NCI-H748 treated with DMSO at 0.1 percent for 48 hours (cell line): Measurements from ENCODE around the gene TVP23C.
"Not testable (repeated sequence)": the region's sequence is repeated elsewhere in the genome, so short reads cannot be mapped to it uniquely, and the experiment has no call there.

Source experiments
- DNase-seq: peaks from one replicate; lab custom pipeline; 2025; lab: John Stamatoyannopoulos, UW

TVP23C gene

DNA sequence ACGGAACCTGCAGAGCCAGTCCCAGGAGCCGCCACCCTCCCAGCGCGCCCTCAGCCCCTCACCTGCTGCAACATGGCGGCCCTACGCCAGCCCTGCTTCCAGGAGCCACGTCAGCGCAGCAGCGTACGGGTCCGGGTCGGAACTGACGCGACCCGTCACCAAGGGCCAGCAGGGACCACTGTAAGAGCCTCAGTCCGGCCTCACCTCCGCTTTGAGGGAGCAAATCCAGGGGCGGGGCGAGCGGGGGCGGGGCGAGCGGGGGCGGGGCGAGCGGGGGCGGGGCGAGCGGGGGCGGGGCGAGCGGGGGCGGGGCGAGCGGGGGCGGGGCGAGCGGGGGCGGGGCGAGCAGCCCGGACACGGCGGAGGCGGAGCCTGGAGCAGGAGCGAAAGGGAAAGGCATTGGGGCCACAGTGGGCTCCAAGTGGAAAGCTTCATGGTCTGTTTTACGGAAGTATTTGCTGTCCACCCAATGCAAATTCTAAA lies at the start of gene TVP23C:
Gene TVP23C (minus strand): TSS at position 109 of the 483 bp plus-strand sequence. CDS start 35 bp downstream, at position 74.
- DNase-seq, result peak; percentile 56

DNA sequence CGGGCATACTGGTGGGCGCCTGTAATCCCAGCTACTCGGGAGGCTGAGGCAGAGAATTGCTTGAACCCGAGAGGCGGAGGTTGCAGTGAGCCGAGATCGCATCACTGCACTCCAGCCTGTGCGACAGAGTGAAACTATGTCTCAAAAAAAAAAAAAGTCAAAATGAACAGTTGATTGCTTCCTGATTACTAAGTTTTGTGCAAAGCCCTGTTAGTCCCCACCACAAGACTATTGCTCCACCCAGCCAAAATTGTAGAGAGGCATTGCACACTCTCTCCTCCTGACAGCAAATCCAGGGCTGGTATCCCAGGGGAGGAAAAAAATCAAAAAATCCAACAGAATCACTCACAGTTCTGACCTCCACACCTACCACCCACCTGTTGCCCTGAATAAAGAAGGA lies 29.7 kb upstream of the TVP23C start:
- not testable (repeated sequence) for DNase-seq

DNA sequence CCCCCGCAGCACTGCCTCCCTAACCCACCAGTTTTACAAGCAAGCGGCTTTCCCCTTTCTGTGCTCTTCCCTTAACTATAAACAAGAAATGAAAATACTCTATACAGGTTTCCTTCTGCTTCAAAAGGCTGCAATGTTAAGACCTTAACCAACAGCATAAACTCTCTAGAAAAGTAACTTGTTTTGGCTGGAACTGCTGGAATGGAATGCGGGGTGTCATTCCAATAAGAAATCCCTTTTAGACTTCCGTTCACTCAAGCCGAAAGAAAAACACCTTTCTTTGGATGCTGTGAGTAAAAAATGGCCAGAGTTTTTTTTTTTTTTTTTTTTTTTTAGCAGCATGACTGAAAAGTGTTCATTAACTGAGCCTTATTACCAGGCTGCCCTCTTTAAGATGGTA lies 28.7 kb upstream of the TVP23C start:
- not testable (repeated sequence) for DNase-seq

DNA sequence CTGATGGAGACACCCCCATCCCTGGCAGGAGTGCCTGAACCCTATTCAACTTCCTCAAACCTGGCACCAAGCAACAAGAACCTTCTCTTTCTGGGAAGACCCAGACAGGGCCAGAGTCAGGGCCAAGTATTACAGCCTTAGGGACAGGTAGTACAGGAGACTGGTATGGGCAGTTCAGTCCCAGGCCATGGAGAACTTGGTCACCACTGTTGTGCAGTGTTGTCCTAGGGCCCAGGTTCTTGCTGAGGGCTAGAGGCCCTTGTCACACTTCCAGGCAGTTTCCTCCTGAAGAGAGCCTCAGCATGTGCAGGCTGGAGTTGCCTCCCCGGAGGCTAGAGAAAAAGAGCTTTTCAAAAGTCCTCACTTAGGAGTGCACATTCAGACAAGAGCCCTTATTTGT lies 27.6 kb upstream of the TVP23C start:
- not testable (repeated sequence) for DNase-seq

DNA sequence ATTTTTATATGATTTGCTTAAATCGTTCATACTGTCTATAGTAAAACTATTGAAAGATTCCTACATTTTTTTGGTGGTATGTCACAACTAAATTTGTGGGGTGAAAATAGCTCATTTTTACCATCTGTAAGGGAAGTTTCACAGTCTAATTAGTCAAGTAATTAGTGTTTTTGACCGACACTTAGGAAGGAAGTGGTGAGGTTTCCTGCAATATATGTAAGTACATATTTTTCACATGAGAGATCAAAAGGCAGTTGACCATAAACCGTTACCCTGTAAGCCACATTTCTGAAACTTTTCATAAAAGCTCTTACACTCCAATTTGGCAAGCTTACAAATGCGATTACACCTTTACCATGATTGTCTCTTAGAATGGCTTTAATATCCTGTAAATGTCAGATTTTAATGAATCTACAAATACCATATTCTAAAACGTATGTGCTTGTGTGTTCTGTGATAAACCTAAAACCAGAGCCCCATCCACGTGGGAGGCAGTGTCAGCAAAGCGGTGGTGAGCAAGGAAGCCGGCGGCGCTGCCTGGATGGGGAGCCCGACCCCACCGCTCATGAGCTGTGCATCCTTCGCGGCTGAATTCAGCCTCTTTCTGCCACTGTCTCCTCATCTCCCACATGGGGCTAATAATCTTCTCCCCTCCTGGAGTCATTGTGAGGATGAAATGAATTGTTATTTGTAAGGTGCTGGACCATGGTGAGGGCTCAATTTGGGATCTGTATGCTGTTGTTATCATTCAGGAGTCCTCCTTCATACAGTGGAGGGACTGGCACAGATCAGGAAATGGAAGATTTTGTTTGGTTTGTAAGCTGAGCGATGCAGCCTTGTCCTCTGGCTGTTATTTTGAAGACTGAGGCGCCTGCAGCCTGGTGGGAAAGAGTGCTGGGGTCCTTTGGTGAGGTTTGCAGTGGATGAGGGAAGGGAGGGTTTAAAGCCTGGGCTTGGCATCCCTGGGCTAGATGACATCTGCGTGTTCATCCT lies 26.6 kb upstream of the TVP23C start:
- DNase-seq, result not testable (repeated sequence)

DNA sequence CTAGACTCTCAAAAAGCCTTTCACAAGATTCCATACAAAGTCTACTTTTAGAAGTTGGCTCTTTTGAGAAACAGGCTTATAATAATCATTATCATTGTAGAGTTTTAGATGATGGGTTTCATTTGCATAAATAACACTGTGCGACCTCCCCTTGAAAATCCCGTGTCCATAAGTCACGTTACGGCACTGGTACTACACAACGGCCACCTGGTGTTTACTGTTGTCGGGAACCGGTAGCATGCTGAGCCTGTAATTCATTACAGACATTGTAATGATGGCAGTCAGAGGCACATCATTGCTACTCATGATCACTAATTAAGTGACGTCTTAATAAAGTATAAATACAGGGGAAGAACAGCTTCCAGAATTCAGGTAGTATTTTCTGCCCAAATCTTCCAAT lies 24.7 kb upstream of the TVP23C start:
- peak; percentile 8 for DNase-seq

DNA sequence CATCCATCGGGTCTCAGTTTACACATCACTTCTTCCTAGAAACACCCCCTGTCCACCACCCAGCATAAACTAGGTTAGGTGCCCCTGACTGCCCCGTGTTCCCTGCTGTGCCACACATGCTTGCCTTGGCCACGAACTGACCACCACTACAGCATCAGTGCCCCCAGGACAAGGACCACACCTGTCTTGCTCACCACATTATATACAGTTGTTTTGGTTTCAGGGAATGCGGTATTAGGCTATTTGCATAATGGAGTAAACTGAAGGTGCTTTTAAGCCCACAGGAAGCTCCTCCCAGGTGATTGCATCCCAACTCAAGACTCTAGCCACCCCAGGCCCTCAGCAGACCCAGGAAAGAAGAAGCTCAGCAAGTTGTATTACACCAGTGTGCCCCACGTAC lies 20.0 kb upstream of the TVP23C start:
- not testable (repeated sequence) for DNase-seq

DNA sequence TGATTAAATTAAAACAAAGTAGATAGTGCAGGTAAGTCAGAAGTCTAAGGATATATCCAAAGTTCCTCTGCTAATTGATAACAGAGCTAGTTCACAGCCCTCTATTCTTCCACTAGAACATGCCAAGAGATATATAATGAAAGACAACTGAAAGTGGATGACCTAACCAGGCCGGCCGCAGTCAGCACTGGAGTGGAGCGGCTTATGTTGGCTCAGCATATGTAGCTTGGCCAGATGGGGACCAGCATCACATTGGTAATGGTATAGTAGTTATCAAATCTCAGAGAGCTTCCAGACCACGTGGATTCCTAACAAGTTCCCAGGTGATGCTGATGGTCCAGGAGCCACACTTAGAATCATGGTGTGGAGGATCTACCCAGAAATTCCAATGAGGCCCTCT lies 18.2 kb upstream of the TVP23C start:
- not testable (repeated sequence) for DNase-seq

DNA sequence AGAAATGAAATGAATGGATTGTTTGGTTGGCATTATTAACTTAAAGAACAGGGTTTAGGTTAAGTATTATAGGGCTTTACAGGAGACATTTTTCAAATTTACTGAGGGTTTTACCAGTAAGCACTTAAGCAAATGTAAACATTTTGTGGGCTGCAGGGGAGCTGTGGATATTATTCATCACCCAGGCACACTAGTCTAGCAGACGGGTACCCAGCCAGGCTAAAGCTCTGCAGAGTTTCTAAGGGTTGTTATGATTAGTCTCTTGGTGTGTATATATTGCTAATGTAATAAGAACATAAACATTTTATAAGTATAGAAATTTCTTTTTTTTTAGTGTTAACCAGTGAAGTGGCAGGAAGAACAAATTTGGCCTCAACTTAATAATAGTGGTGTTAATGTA lies 13.6 kb upstream of the TVP23C start:
- DNase-seq, result not testable (repeated sequence)

DNA sequence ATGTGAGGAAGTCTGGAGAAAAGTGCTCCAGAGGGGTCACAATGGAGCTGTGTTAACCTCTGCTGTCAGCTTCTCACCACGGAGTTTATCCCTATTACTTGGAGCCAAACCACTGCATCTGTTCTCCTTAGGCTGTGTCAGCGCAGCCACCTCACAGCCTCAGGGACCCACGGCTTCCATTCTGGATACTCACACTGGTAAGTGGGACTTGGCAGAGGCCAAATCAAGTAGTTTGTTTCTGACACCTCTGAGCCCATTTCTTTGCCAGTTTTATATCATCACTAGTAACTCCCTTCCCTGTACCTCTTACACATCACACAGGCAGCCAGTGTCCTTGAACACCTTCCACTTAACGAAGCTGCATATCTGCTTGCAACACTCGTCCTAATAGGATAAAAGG lies 11.4 kb upstream of the TVP23C start:
- not testable (repeated sequence) for DNase-seq

DNA sequence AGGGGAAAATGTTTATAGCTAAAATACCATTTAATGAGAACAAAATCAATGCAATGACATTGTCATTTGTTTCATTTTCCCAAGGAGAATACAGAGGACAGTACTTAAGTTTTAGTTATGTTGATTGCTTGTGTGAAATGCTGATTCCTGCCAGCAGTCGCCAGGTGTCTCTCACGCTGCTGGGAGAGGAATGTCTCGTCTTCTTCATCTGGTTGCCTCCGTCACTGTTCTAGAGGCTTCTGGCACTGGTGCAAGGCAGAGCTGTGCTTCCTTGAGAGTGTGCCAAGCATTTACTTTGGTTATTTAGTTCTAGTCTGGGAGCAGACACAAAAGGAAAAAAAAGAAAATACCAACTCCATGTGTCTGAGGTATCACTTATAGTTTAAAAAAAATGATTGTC lies 10.6 kb upstream of the TVP23C start:
- DNase-seq, result not testable (repeated sequence)

DNA sequence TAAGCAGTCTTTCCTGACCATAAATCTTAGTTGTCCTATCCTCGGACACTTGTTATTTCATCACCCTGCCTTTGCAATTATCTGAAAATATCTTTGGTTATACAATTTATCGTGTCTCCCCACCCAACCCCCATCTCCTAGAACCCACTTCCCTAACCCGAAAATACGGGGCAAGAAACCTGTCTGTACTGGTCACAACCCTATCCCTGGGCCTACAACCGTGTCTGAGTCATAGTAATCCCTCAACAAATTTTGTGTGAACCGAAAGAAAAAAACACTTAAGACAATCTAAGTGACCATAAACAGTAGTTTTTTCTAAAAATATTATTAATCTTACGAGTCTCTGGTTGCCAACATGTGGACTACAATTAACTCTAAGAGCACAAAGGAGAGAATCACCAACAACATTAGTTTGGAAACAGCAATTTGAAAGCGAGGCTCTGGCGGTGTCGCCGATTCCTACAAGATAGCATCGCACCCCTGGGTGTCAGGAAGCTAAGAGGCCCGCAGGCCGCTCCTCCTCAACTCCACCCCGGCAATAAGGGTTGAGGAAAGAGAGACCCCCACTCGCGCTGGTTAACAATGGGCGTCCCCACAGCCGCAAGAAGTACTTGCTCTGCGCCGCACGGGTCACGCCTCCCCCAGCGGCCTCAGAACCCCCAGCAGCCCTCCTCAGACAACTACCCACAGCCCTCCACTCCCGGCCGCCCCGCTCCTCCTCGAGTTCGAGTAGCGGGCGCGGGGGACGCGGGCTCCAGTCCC lies 489 bp downstream of the TVP23C start:
- not testable (repeated sequence) for DNase-seq

DNA sequence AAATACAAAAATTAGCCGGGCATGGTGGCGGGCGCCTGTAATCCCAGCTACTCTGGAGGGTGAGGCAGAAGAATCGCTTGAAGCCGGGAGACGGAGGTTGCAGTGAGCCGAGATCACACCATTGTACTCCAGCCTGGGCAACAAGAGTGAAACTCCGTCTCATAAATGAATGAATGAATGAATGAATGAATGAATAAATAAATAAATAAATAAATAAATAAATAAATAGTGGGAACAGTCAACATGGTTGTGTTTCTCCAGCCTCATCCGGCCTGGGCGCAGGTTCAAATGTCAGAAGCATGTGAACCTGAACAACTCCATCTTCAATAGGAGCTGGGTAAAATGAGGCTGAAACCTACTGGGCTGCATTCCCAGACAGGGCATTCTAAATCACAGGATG lies 1.8 kb downstream of the TVP23C start:
- not testable (repeated sequence) for DNase-seq

DNA sequence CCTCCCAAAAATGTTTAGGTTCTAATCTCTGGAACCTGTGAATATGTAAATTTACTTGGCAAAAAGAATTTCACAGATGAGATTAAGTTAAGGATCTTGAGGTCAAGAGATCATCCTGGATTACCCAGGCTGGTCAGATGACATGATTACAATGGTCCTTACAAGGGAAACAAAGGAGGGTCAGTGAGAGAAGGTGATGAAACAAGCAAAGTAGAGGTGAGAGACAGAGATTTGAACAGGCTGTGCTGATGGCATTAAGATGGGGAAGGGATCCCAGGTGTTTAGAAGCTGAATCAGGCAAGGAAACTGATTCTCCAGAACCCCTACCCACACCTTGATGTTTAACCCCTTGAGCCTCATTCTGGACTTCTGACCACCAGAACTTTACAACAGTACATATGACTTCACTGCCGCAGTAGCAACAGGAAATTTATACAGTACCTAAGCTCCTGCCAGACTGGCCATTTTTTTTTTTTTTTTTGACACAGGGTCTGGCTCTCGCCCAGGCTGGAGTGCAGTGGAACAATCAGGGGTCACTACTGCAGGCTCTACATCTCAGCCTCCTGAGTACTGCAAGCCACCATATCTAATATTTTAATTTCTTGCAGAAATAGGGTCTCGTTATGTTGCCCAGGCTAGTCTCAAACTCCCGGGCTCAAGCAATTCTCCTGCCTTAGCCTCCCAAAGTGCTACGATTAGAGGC lies 4.7 kb downstream of the TVP23C start:
- DNase-seq, result not testable (repeated sequence)

DNA sequence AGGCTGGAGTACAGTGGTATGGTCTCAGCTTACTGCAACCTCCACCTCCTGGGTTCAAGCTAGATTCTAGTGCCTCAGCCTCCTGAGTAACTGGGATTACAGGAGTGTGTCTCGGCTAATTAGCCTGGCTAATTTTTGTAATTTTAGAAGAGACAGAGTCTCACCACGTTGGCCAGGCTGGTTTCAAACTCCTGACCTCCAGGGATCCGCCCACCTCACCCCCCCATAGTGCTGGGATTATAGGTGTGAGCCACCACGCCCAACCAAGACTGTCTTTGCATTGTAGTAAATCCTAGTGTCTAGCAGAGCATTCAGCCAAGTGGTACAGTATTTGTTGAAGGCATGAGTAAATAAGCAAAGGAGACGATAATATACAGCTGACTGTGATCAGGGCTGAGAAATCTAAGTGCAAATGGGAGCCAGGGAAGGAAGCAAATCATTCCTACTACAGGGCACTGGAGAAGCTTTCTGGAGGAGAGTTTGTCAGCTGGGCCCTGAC lies 5.9 kb downstream of the TVP23C start:
- DNase-seq, result not testable (repeated sequence)

DNA sequence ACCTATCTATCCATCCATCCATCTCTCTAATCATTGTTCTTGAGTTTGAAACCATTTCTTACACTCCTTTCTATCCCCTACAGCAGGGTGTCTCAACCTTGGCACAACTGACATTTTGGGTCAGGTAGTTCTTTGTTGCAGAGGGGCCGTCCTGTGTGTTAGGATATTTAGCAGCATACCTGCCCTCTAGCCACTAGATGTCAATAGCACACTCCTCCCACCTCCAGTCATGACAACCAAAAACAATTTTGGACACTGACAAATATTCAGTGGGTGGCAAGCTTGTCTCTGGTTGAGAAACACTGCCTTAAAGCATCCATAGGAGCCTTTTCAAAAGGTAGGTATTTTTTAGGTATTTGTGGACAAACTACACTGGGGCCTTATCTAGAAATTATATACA lies 10.4 kb downstream of the TVP23C start:
- DNase-seq, result not testable (repeated sequence)

DNA sequence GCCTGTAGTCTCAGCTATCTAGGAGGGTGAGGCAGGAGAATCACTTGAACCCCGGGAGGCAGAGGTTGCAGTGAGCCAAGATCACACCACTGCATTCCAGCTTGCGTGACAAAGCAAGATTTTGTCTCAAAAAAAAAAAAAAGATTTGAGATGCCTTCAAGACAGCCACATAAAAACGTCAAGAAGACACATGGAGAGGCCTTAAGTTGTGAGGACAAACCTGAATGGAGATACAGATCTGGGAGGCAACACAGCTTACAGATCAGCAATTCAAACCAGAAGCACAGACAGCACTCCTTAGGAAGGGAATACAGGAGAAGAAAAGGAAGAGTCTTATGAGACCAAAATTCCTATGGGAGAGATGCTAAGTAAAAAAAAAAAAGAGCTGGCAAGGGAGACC lies 13.7 kb downstream of the TVP23C start:
- not testable (repeated sequence) for DNase-seq

DNA sequence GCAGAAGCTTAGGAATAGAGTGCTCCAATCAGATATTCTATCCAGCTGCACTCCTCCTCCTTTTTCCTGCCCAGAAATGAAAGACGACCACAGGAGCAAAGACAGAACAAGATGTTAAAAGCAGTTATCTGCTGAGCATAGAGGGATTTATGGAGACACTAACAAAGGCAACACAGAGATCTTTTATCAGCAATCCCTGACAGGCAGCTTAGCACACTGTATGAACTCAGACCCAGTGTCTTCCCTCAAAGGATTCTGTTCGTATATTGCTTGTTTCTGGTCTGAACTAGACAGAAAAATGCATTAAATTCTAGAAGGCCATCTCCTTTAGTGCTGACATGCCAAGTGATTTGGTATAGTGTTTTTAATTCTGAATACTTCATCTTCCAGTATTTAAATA lies 16.7 kb downstream of the TVP23C start:
- not testable (repeated sequence) for DNase-seq

DNA sequence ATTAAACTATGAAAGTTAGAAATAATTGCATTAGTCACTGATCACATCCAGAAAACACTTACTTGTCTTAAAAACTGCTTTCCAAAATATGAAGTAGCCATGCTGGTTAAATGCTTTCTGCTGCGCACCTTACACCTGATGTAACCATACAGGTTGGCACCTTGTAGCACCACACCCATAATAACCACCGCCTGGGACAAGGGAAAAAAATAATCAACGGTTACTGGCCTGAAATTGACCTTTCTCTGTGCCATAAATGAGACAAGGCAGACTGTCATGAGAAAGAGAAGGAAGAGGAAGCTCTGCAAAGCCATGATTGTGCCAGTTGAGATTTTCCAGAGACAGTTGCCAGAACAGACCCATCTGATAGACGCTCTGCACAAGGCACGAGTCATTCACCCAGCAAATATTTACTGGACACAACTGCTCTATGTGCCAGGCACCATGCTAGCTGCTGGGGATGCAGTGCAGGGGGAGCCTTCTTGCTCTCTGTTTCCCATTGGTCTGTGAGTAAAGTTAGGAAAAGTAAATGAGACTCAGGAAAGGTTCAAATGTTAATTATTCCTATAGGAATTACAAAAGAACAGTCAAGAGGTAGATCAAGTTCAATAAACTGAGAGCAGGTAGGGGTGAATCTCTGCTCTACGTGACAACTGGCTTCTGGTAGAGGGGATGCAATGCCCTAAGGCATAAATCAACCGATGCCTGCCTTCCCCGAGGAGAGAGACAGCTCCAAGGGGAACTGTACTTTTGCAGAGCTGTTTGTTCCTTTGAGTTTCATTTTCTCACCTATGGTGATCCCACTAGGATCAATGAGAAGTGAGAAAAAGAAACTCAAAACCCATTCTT lies 22.7 kb downstream of the TVP23C start:
- not testable (repeated sequence) for DNase-seq

DNA sequence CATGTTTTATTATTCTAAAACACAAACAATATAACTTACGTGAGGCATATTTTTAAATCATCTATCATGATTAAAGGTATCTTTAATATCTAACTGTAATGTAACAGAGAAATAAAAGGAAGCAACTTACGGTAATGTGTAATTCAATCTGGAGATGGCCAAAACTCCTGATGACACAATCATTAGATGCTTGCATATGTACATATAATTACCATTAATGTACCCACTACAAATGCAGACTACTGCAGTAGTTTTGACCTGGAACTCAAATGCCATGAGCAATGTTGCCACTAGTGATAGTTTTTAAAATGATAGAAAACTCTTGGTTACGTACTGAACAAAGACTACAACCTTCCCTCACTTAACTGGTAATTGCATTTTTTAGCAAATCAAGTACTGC lies 30.2 kb downstream of the TVP23C start:
- DNase-seq, result not testable (repeated sequence)
